GM12878 (cell line): Measurements from ENCODE around the gene ANGPTL2. TPM values are rescaled to one million over a fixed set of nuclear protein-coding genes. Genes with fewer than 3 reads are reported as not detected.

ENCODE experiments used
- ATAC-seq: fragments of 200-7000 bp; cut with Tn5 transposase; 3 replicates; pipeline ENCODE4 v1.9.1; 2020; ENCODE audit warnings: mild to moderate bottlenecking, moderate library complexity
- BruUV-seq: library from RNA; stranded (reverse); fragments of 400-500 nt; replicated peaks from 2 replicates; lab custom pipeline; 2021; lab: Mats Ljungman, UMichigan
- CTCF ChIA-PET: fragments of 300-600 bp; sonication (Branson Sonifier 250); formaldehyde crosslinking; extraction: SDS; loops from one replicate; lab custom pipeline; 2021; ENCODE audit warnings: inconsistent platforms; lab: Yijun Ruan, JAX
- POLR2A ChIA-PET: fragments of 350-600 bp; formaldehyde crosslinking; extraction: SDS; loops from one replicate; lab custom pipeline; 2021; ENCODE audit warnings: inconsistent platforms; lab: Charles Lee
- RAD21 ChIA-PET: fragments of 300-600 bp; sonication (Branson Sonifier 250); formaldehyde crosslinking; loops from one replicate; lab custom pipeline; 2023; ENCODE audit warnings: antibody characterized with exemption; ENCODE audit not compliant: unreplicated experiment; lab: Charles Lee
- SMC1A ChIA-PET: fragments of 300-600 bp; sonication (Branson Sonifier 250); formaldehyde crosslinking; loops from one replicate; lab custom pipeline; 2023; ENCODE audit not compliant: unreplicated experiment, uncharacterized antibody; lab: Charles Lee
- DNase-seq: peaks from one replicate; pipeline ENCODE4 v3.0.0-alpha.2; 2011; ENCODE audit warnings: low read depth, low spot score
- FAIRE-seq: peaks from 3 replicates; lab custom pipeline; 2011; peaks lifted over from hg19 to GRCh38; lab: Jason Lieb, UNC
- H2AFZ ChIP-seq: 2 replicates; pipeline ENCODE4 v1.6.0; 2011; ENCODE audit warnings: low read depth, low read length, control low read depth; ENCODE audit not compliant: control insufficient read depth
- H3K27ac ChIP-seq: 2 replicates; pipeline ENCODE4 v1.5.1; 2011; ENCODE audit warnings: control low read depth; ENCODE audit not compliant: control insufficient read depth, insufficient read depth
- H3K27me3 ChIP-seq, 2 experiments: replicated peaks in 1 of 2; 2 replicates each; pipeline versions ENCODE4 v1.6.0 to v1.6.1; 2011; ENCODE audit warnings: low read length in 1 of 2; ENCODE audit not compliant: control insufficient read depth in 2 of 2, insufficient read depth in 2 of 2
- H3K36me3 ChIP-seq, 2 experiments: 2 replicates each; pipeline ENCODE4 v1.5.1; 2011; ENCODE audit warnings: low read length in 1 of 2; ENCODE audit not compliant: control insufficient read depth in 2 of 2, insufficient read depth in 2 of 2
- H3K4me1 ChIP-seq: 2 replicates; pipeline ENCODE4 v1.6.1; 2011; ENCODE audit warnings: mild to moderate bottlenecking, low read length, moderate library complexity, mixed read lengths; ENCODE audit not compliant: control insufficient read depth, insufficient read depth
- H3K4me2 ChIP-seq: 2 replicates; pipeline ENCODE4 v1.6.0; 2011; ENCODE audit warnings: control low read depth; ENCODE audit not compliant: control insufficient read depth, insufficient read depth
- H3K4me3 ChIP-seq: fragments of 200-600 bp; sonication (generic); 2 replicates; pipeline ENCODE4 v1.5.1; 2016
- H3K79me2 ChIP-seq: 2 replicates; pipeline ENCODE4 v1.6.0; 2011; ENCODE audit warnings: low read length; ENCODE audit not compliant: control insufficient read depth, insufficient read depth
- H3K9ac ChIP-seq: 2 replicates; pipeline ENCODE4 v1.8.0; 2011; ENCODE audit warnings: low read length, control low read depth, mixed read lengths; ENCODE audit not compliant: control insufficient read depth, insufficient read depth
- H3K9me3 ChIP-seq: replicated peaks from 3 replicates; pipeline ENCODE4 v1.5.1; 2011; ENCODE audit warnings: mild to moderate bottlenecking, low read length; ENCODE audit not compliant: control insufficient read depth, insufficient read depth
- H4K20me1 ChIP-seq: 2 replicates; pipeline ENCODE4 v1.6.0; 2011; ENCODE audit not compliant: control insufficient read depth, insufficient read depth
- ASH2L ChIP-seq: fragments of 300-600, 200-600 bp; sonication (generic); IDR thresholded peaks from 2 replicates; pipeline ENCODE4 v1.6.1; 2017; ENCODE audit warnings: low read depth, mild to moderate bottlenecking, borderline replicate concordance
- EP300 ChIP-seq, 2 experiments: fragments of 150-350 bp in 1 of 2; IDR thresholded peaks; 2 replicates each; pipeline ENCODE4 v1.6.1; 2011 to 2012; ENCODE audit warnings: low read depth in 2 of 2, low read length in 2 of 2, borderline replicate concordance in 1 of 2, improper control_type of control experiment in 1 of 2, inconsistent platforms in 1 of 2; ENCODE audit not compliant: control insufficient read depth in 1 of 2
- PKNOX1 ChIP-seq: fragments of 450-650 bp; IDR thresholded peaks from 2 replicates; pipeline ENCODE4 v1.6.1; 2016; ENCODE audit warnings: mild to moderate bottlenecking
- SMAD1 ChIP-seq: fragments of 450-650 bp; IDR thresholded peaks from 2 replicates; pipeline ENCODE4 v1.6.1; 2018; ENCODE audit warnings: mild to moderate bottlenecking, low read depth; ENCODE audit not compliant: partially characterized antibody
- TBL1XR1 ChIP-seq: IDR thresholded peaks from 2 replicates; pipeline ENCODE4 v1.6.1; 2012; ENCODE audit warnings: low read depth, low read length, improper control_type of control experiment
- ZBTB33 ChIP-seq: fragments of 450-650 bp; IDR thresholded peaks from 2 replicates; pipeline ENCODE4 v1.6.1; 2017; ENCODE audit warnings: mild to moderate bottlenecking
- ZBTB40 ChIP-seq: fragments of 450-650 bp; IDR thresholded peaks from 2 replicates; pipeline ENCODE4 v1.6.1; 2016; ENCODE audit warnings: mild to moderate bottlenecking, moderate library complexity, borderline replicate concordance
- WGBS: methylation state at CpG from one replicate; pipeline ENCODE4 v1.1.6; 2016; ENCODE audit warnings: low lambda C conversion rate; ENCODE audit not compliant: insufficient replicate concordance, insufficient coverage; ENCODE audit errors: missing lambda C conversion rate; 5-methylcytosine and 5-hydroxymethylcytosine counted together
- in situ Hi-C: fragments of 300-500 bp; cut with MboI; formaldehyde crosslinking; loops from 9 replicates; pipeline ENCODE4 v1.14.3; 2018; ENCODE audit warnings: mixed read lengths
- intact Hi-C: fragments of 100-400 bp; cut with micrococcal nuclease; formaldehyde crosslinking; loops from one replicate; pipeline ENCODE4 v1.14.2; 2022; ENCODE audit not compliant: unreplicated experiment
- polyA plus RNA-seq, 11 experiments: library from polyadenylated mRNA; depleted of rRNA in 4 of 11; unstranded in 6 of 11; stranded (reverse) in 5 of 11; fragments of >200 nt; fragmentation: Nextera tagmentation in 4 of 11; fragmentation: Illumina TruSeq in 1 of 11; extraction: Ambion mirVana in 4 of 11; extraction: Trizol in 1 of 11; gene quantifications; 1 replicate in 1 of 11; 2 replicates in 10 of 11; pipeline versions ENCODE4 v1.2.1 to v1.2.3, GENCODE V29; 2011 to 2016; ENCODE audit warnings: inconsistent platforms in 2 of 11, missing spikeins in 2 of 11, low read depth in 1 of 11
- total RNA-seq, 4 experiments: library from RNA; depleted of rRNA in 3 of 4; stranded (reverse); fragments of >200 nt in 3 of 4; fragmentation: Illumina TruSeq in 1 of 4; extraction: Trizol in 1 of 4; gene quantifications; 2 replicates each; pipeline versions ENCODE4 v1.2.1 to v1.2.3, GENCODE V29; 2013 to 2021

ANGPTL2 gene
- total and polyA plus RNA-seq, 10 of the 15 experiments (the other 5 are each of a cell fraction or from before 2014, with no cell fraction given), result 0.13 to 2.6 (median 0.82) TPM; not detected in 1

- WGBS, result 91% methylated on average over 9 of the region's 9 CpGs
- POLR2A ChIA-PET, result interaction anchor here (0.6 to 12.4 kb wide), 5 partner anchors 9 to 178 kb away, joined by 3 to 270 read pairs (median 5); no protein-coding TSS in a partner anchor
- Histone ChIP-seq H3K4me3 (no peak overlapping the region), H4K20me1 (no peaks in the 10 kb centered on the region), H3K36me3 (no peaks in the 10 kb centered on the region), H3K4me2 (no peak overlapping the region), H3K9me3 (no peaks in the 10 kb centered on the region), H2AFZ (no peak overlapping the region)
- intact Hi-C loops, result loop anchor here (5.0 kb wide), 1 partner anchor 36 kb away; no protein-coding TSS in a partner anchor
- CTCF ChIA-PET, result interaction anchor here (1.0 to 2.7 kb wide), 10 partner anchors 9 to 220 kb away, joined by 3 to 12 read pairs (median 4); no protein-coding TSS in a partner anchor
- DNase-seq, result no peak
- TF ChIP-seq TBL1XR1, result no peak
- no peak for TF ChIP-seq PKNOX1
- no peak for TF ChIP-seq ZBTB33
- no peak for TF ChIP-seq EP300 (IDR thresholded peaks at IDR 0.05; ENCODE audit: borderline replicate concordance in 1 of 2, control insufficient read depth in 1 of 2, low read depth in 2 of 2, low read length in 2 of 2)
- no peak for TF ChIP-seq SMAD1
- TF ChIP-seq ZBTB40, result no peak
- no peak for TF ChIP-seq ASH2L
- TF ChIP-seq, all 136 proteins: peak for 0
- Histone ChIP-seq H3K27ac (no peak overlapping the region), H3K27me3 (no peaks in the 10 kb centered on the region), H3K4me1 (peaks cover 20% of the 10 kb centered on the region), H3K79me2 (no peaks in the 10 kb centered on the region), H3K9ac (no peak overlapping the region)
- FAIRE-seq (no peak), ATAC-seq (no peak)
- RAD21 ChIA-PET, result interaction anchor here (1.3 to 16.8 kb wide), 8 partner anchors 9 to 214 kb away, joined by 3 to 515 read pairs (median 60); no protein-coding TSS in a partner anchor
- in situ Hi-C loops, result no loop called here
- SMC1A ChIA-PET, result interaction anchor here (1.0 to 28.4 kb wide), 16 partner anchors 8 to 196 kb away, joined by 3 to 812 read pairs (median 4); no protein-coding TSS in a partner anchor
- BruUV-seq, result no TSS peak
Measured at GRCh38 chr9:127161081-127161624, 38.7 kb upstream of the ANGPTL2 start.
